Tibial artery (tissue), 4 donors: Measurements from ENCODE around the gene OBP2A.
"Not testable (repeated sequence)": the region's sequence is repeated elsewhere in the genome, so short reads cannot be mapped to it uniquely, and the experiment has no call there.

Experiments used
- DNase-seq, 2 donors: peaks; one replicate each; pipeline ENCODE4 v3.0.0-alpha.2; 2019
- H3K27ac ChIP-seq, 2 donors: fragments of 200-600 bp; sonication (generic) in 1 of 2; 1 replicate in 1 of 2; 2 replicates in 1 of 2; pipeline ENCODE4 v1.5.1; 2018 to 2019; ENCODE audit warnings: mild to moderate bottlenecking in 1 of 2
- H3K27me3 ChIP-seq, 2 donors: fragments of 200-600 bp; sonication (generic) in 1 of 2; one replicate each; pipeline versions ENCODE4 v1.5.1 to v1.6.0; 2016 to 2019
- H3K36me3 ChIP-seq, 3 donors: fragments of 200-600 bp; sonication (generic) in 2 of 3; one replicate each; pipeline ENCODE4 v1.5.1; 2016 to 2019; ENCODE audit warnings: mild to moderate bottlenecking in 2 of 3
- H3K4me1 ChIP-seq, 4 donors: fragments of 200-600 bp; sonication (generic) in 2 of 4; 1 replicate in 3 of 4; 2 replicates in 1 of 4; pipeline ENCODE4 v1.5.1; 2016 to 2019
- H3K4me3 ChIP-seq, 2 donors: fragments of 200-600 bp; sonication (generic) in 1 of 2; 1 replicate in 1 of 2; 2 replicates in 1 of 2; pipeline ENCODE4 v1.5.1; 2018 to 2019; ENCODE audit warnings: mild to moderate bottlenecking in 2 of 2
- H3K9me3 ChIP-seq, 3 donors: fragments of 200-600 bp; sonication (generic) in 1 of 3; one replicate each; pipeline ENCODE4 v1.5.1; 2016 to 2019
- CTCF ChIP-seq, 2 experiments: fragments of 200-600 bp in 1 of 2; fragments of 450-650 bp in 1 of 2; IDR thresholded peaks; one replicate each; pipeline ENCODE4 v1.5.1; 2017 to 2019; ENCODE audit warnings: antibody characterized with exemption in 2 of 2, mild to moderate bottlenecking in 1 of 2, moderate library complexity in 1 of 2
- intact Hi-C: fragments of 100-400 bp; cut with DNase I; formaldehyde crosslinking; loops from one replicate; pipeline ENCODE4 v1.15.0; 2023; ENCODE audit warnings: low total_unique reads

The OBP2A gene

GRCh38 chr9:135547756-135548736 lies 2.1 kb downstream of the OBP2A start:
- TF ChIP-seq CTCF (IDR thresholded peaks at IDR 0.05), result no peak
- Histone ChIP-seq H3K27me3 (peaks cover 0 to 38% of the 10 kb centered on the region in 2 donors), H3K9me3 (no peaks in the 10 kb centered on the region), H3K27ac (no peak overlapping the region), H3K4me3 (no peak overlapping the region), H3K4me1 (no peaks in the 10 kb centered on the region), H3K36me3 (no peaks in the 10 kb centered on the region)
- intact Hi-C loops, result no loop called here
- peak in 1 of 2 donors; percentile 54 for DNase-seq

GRCh38 chr9:135549478-135550343 lies 3.8 kb downstream of the OBP2A start:
- H3K27ac ChIP-seq, intact Hi-C loops, H3K4me1 ChIP-seq, H3K36me3 ChIP-seq, H3K9me3 ChIP-seq, H3K4me3 ChIP-seq: not testable (repeated sequence)
- peak in 1 of 2 donors; percentile 38 for DNase-seq
- peaks cover 0 to 33% of the 10 kb centered on the region in 2 donors for H3K27me3 ChIP-seq

- intact Hi-C loops, result no loop called here
- Histone ChIP-seq H3K27ac (no peak overlapping the region), H3K27me3 (peaks cover 0 to 30% of the 10 kb centered on the region in 2 donors), H3K4me1 (no peaks in the 10 kb centered on the region), H3K9me3 (peaks cover 0 to 15% (median 10%) of the 10 kb centered on the region in 3 donors), H3K4me3 (no peak overlapping the region), H3K36me3 (no peaks in the 10 kb centered on the region)
- DNase-seq, result peak in 1 of 2 donors; percentile 38
- no peak for TF ChIP-seq CTCF (IDR thresholded peaks at IDR 0.05)
Observed at GRCh38 chr9:135550344-135550918, 4.5 kb downstream of the OBP2A start.

GRCh38 chr9:135551031-135551430 lies 5.1 kb downstream of the OBP2A start:
- Histone ChIP-seq H3K4me1 (no peaks in the 10 kb centered on the region), H3K4me3 (no peak overlapping the region), H3K27me3 (peaks cover 0 to 30% of the 10 kb centered on the region in 2 donors), H3K27ac (no peak overlapping the region), H3K36me3 (no peaks in the 10 kb centered on the region), H3K9me3 (peaks cover 0 to 15% (median 11%) of the 10 kb centered on the region in 3 donors)
- intact Hi-C loops, result no loop called here
- DNase-seq, result peak in 1 of 2 donors; percentile 37
- TF ChIP-seq CTCF (IDR thresholded peaks at IDR 0.05), result no peak

GRCh38 chr9:135551456-135551855 lies 5.5 kb downstream of the OBP2A start:
- intact Hi-C loops, result no loop called here
- Histone ChIP-seq H3K9me3 (peaks cover 0 to 15% (median 11%) of the 10 kb centered on the region in 3 donors), H3K27ac (no peak overlapping the region), H3K4me1 (no peaks in the 10 kb centered on the region), H3K4me3 (no peak overlapping the region), H3K36me3 (no peaks in the 10 kb centered on the region), H3K27me3 (peaks cover 0 to 30% of the 10 kb centered on the region in 2 donors)
- DNase-seq, result peak in 1 of 2 donors; percentile 55
- TF ChIP-seq CTCF (IDR thresholded peaks at IDR 0.05), result no peak
